Neural cell (in vitro differentiated cells): ENCODE results near the gene FOXK2. TPM values are rescaled to one million over a fixed set of nuclear protein-coding genes. Genes with fewer than 3 reads are reported as not detected.

Experiments used
- H2AFZ ChIP-seq: fragments of 200-600, 300-800 bp; sonication (generic), shearing (Covaris generic); 2 replicates; pipeline ENCODE4 v1.6.0; 2014; ENCODE audit warnings: low read depth, mild to moderate bottlenecking, antibody characterized with exemption, low read length, moderate library complexity
- H3F3A ChIP-seq: fragments of 200-600 bp; shearing (Covaris generic); 2 replicates; pipeline ENCODE4 v1.6.1; 2016; ENCODE audit warnings: mild to moderate bottlenecking, moderate library complexity, mixed read lengths, antibody characterized with exemption, low read length; ENCODE audit not compliant: insufficient read depth, poor library complexity, severe bottlenecking
- H3K27ac ChIP-seq: fragments of 200-600, 300-800 bp; sonication (generic), shearing (Covaris generic); 2 replicates; pipeline ENCODE4 v1.5.1; 2014; ENCODE audit warnings: mild to moderate bottlenecking, low read length, moderate library complexity
- H3K27me3 ChIP-seq: fragments of 300-800, 200-600 bp; sonication (generic), shearing (Covaris generic); 2 replicates; pipeline ENCODE4 v1.6.0; 2014; ENCODE audit warnings: mild to moderate bottlenecking, low read depth, low read length, moderate library complexity; ENCODE audit not compliant: insufficient read depth
- H3K36me3 ChIP-seq: fragments of 300-800, 200-600 bp; sonication (generic), shearing (Covaris generic); 2 replicates; pipeline ENCODE4 v1.5.1; 2014; ENCODE audit warnings: mild to moderate bottlenecking, antibody characterized with exemption, low read length, moderate library complexity; ENCODE audit not compliant: insufficient read depth
- H3K4me2 ChIP-seq: fragments of 300-800, 200-600 bp; sonication (generic), shearing (Covaris generic); 2 replicates; pipeline ENCODE4 v1.6.0; 2014; ENCODE audit warnings: mild to moderate bottlenecking, low read length
- H3K4me3 ChIP-seq: fragments of 300-800, 200-600 bp; sonication (generic), shearing (Covaris generic); 2 replicates; pipeline ENCODE4 v1.5.1; 2014; ENCODE audit warnings: mild to moderate bottlenecking, low read length, moderate library complexity
- H3K79me2 ChIP-seq: fragments of 200-600 bp; shearing (Covaris generic); replicated peaks from 2 replicates; pipeline ENCODE4 v1.6.0; 2014; ENCODE audit warnings: mild to moderate bottlenecking, low read length, moderate library complexity; ENCODE audit not compliant: insufficient read depth
- H3K9ac ChIP-seq: fragments of 300-800, 200-600 bp; sonication (generic), shearing (Covaris generic); 2 replicates; pipeline ENCODE4 v1.6.1; 2016; ENCODE audit warnings: mild to moderate bottlenecking, low read length, mixed read lengths
- H3K9me2 ChIP-seq: fragments of 200-600 bp; shearing (Covaris generic); 2 replicates; pipeline ENCODE4 v1.6.1; 2016; ENCODE audit warnings: mild to moderate bottlenecking, low read length, mixed read lengths; ENCODE audit not compliant: insufficient read depth
- H3K9me3 ChIP-seq: fragments of 200-600, 300-800 bp; sonication (generic), shearing (Covaris generic); 2 replicates; pipeline ENCODE4 v1.6.1; 2016; ENCODE audit warnings: mild to moderate bottlenecking, mixed run types, low read length, moderate library complexity, mixed read lengths
- H4K20me1 ChIP-seq: fragments of 200-600 bp; shearing (Covaris generic); 2 replicates; pipeline ENCODE4 v1.6.1; 2016; ENCODE audit warnings: mild to moderate bottlenecking, mixed run types; ENCODE audit not compliant: insufficient read depth
- EP300 ChIP-seq: fragments of 450-650 bp; conservative IDR thresholded peaks from 2 replicates; pipeline ENCODE4 v1.6.1; 2014; ENCODE audit warnings: antibody characterized with exemption, mild to moderate bottlenecking, moderate library complexity; ENCODE audit not compliant: poor library complexity, severe bottlenecking
- EZH2 ChIP-seq: fragments of 200-600, 300-800 bp; shearing (Covaris generic), sonication (generic); IDR thresholded peaks from 2 replicates; pipeline ENCODE4 v1.6.1; 2014; ENCODE audit warnings: antibody characterized with exemption, low read length, borderline replicate concordance, mild to moderate bottlenecking; ENCODE audit not compliant: insufficient read depth, poor library complexity, severe bottlenecking
- MXI1 ChIP-seq: fragments of 450-650 bp; conservative IDR thresholded peaks from 2 replicates; pipeline ENCODE4 v1.6.1; 2014; ENCODE audit warnings: antibody characterized with exemption, mild to moderate bottlenecking; ENCODE audit not compliant: poor library complexity, severe bottlenecking
- POLR2AphosphoS5 ChIP-seq: IDR thresholded peaks from 2 replicates; pipeline ENCODE4 v1.6.1; 2012
- RAD21 ChIP-seq: fragments of 450-650 bp; conservative IDR thresholded peaks from 2 replicates; pipeline ENCODE4 v1.6.1; 2014; ENCODE audit warnings: antibody characterized with exemption, mild to moderate bottlenecking, moderate library complexity
- SMC3 ChIP-seq: fragments of 450-650 bp; conservative IDR thresholded peaks from 2 replicates; pipeline ENCODE4 v1.6.1; 2014; ENCODE audit warnings: antibody characterized with exemption, mild to moderate bottlenecking, moderate library complexity; ENCODE audit not compliant: poor library complexity
- TAF1 ChIP-seq: IDR thresholded peaks from 2 replicates; pipeline ENCODE4 v1.6.1; 2012; ENCODE audit warnings: low read depth
- polyA plus RNA-seq: library from polyadenylated mRNA; depleted of rRNA; stranded (reverse); fragments of >200 nt; gene quantifications from 2 replicates; pipeline ENCODE4 v1.2.3, GENCODE V29; 2014
- TF ChIP-seq, protein P1 (sequence below): IDR thresholded peaks from 2 replicates; pipeline ENCODE4 v1.6.1; 2012; ENCODE audit warnings: borderline replicate concordance
- TF ChIP-seq, protein P2 (sequence below): fragments of 450-650 bp; IDR thresholded peaks from 2 replicates; pipeline ENCODE4 v1.5.1; 2014; ENCODE audit warnings: antibody characterized with exemption, mild to moderate bottlenecking, moderate library complexity; ENCODE audit not compliant: poor library complexity, severe bottlenecking

The FOXK2 gene
- polyA plus RNA-seq, 1 donor from 2014 or later: 24.4 TPM

DNA sequence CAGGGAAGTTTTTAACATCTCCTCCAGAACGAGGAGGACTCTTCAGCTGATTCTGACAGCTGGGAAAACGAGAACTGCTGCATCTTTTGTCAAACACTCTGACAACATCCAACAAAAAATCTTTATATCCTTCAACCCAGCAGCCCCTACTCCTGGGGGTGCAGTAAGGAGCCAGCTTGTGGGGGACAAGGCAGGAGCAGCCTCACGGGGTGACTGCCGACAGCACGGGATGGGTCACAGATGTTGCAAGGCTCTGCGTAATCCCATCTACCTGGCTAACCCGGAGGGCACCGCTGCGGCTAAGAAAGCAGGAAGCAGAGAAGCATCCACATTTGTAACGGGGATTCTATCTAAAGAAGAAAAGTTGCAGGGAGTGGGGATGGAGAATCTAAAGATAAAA, 100.1 kb downstream of the FOXK2 start:
- no peak overlapping the region for H3K4me3 ChIP-seq
- H3K27ac ChIP-seq: no peak overlapping the region
- no peaks in the 10 kb centered on the region for H3K27me3 ChIP-seq
- H2AFZ ChIP-seq: no peak overlapping the region
- no peaks in the 10 kb centered on the region for H3K79me2 ChIP-seq
- H3K9me2 ChIP-seq: no peaks in the 10 kb centered on the region
- no peaks in the 10 kb centered on the region for H3K36me3 ChIP-seq
- no peak for TF ChIP-seq EZH2
- TF ChIP-seq, protein P1, sequence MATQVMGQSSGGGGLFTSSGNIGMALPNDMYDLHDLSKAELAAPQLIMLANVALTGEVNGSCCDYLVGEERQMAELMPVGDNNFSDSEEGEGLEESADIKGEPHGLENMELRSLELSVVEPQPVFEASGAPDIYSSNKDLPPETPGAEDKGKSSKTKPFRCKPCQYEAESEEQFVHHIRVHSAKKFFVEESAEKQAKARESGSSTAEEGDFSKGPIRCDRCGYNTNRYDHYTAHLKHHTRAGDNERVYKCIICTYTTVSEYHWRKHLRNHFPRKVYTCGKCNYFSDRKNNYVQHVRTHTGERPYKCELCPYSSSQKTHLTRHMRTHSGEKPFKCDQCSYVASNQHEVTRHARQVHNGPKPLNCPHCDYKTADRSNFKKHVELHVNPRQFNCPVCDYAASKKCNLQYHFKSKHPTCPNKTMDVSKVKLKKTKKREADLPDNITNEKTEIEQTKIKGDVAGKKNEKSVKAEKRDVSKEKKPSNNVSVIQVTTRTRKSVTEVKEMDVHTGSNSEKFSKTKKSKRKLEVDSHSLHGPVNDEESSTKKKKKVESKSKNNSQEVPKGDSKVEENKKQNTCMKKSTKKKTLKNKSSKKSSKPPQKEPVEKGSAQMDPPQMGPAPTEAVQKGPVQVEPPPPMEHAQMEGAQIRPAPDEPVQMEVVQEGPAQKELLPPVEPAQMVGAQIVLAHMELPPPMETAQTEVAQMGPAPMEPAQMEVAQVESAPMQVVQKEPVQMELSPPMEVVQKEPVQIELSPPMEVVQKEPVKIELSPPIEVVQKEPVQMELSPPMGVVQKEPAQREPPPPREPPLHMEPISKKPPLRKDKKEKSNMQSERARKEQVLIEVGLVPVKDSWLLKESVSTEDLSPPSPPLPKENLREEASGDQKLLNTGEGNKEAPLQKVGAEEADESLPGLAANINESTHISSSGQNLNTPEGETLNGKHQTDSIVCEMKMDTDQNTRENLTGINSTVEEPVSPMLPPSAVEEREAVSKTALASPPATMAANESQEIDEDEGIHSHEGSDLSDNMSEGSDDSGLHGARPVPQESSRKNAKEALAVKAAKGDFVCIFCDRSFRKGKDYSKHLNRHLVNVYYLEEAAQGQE: no peak
- no peak for TF ChIP-seq POLR2AphosphoS5
- no peak for TF ChIP-seq MXI1
- TF ChIP-seq EP300: no peak
- TF ChIP-seq, protein P2, sequence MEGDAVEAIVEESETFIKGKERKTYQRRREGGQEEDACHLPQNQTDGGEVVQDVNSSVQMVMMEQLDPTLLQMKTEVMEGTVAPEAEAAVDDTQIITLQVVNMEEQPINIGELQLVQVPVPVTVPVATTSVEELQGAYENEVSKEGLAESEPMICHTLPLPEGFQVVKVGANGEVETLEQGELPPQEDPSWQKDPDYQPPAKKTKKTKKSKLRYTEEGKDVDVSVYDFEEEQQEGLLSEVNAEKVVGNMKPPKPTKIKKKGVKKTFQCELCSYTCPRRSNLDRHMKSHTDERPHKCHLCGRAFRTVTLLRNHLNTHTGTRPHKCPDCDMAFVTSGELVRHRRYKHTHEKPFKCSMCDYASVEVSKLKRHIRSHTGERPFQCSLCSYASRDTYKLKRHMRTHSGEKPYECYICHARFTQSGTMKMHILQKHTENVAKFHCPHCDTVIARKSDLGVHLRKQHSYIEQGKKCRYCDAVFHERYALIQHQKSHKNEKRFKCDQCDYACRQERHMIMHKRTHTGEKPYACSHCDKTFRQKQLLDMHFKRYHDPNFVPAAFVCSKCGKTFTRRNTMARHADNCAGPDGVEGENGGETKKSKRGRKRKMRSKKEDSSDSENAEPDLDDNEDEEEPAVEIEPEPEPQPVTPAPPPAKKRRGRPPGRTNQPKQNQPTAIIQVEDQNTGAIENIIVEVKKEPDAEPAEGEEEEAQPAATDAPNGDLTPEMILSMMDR: no peak
- TF ChIP-seq RAD21: no peak
- TF ChIP-seq SMC3: no peak
- TF ChIP-seq TAF1: no peak
- no peaks in the 10 kb centered on the region for H3F3A ChIP-seq
- no peak overlapping the region for H3K4me2 ChIP-seq
- no peaks in the 10 kb centered on the region for H4K20me1 ChIP-seq
- H3K9ac ChIP-seq: no peak overlapping the region
- no peaks in the 10 kb centered on the region for H3K9me3 ChIP-seq

DNA sequence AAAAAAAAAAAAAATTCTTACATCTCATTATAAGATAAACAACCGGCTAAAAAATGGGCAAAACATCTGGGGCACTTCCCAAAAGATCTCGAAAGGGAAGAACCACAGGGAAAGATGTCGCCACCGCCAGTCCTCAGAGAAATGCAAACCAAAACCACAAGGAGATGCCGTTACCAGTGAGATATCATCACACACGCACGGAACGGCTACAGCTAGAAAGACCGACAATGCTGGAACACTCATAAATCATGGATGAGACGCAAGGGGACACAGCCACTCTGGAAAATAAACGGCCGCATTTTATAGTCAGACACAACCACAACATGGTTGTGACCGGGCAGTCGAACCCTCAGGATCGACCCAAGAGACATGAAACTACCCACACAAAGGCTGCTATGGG, 104.2 kb downstream of the FOXK2 start:
- H3K9me2 ChIP-seq: no peaks in the 10 kb centered on the region
- H2AFZ ChIP-seq: no peak overlapping the region
- H3K4me2 ChIP-seq: no peak overlapping the region
- no peaks in the 10 kb centered on the region for H3K27me3 ChIP-seq
- no peaks in the 10 kb centered on the region for H3K36me3 ChIP-seq
- H3K4me3 ChIP-seq: no peak overlapping the region
- H4K20me1 ChIP-seq: no peaks in the 10 kb centered on the region
- no peaks in the 10 kb centered on the region for H3K9me3 ChIP-seq
- no peak overlapping the region for H3K27ac ChIP-seq
- no peak overlapping the region for H3K9ac ChIP-seq
- TF ChIP-seq, protein P1: no peak
- no peak for TF ChIP-seq SMC3
- no peak for TF ChIP-seq RAD21
- TF ChIP-seq POLR2AphosphoS5: no peak
- TF ChIP-seq TAF1: no peak
- no peak for TF ChIP-seq MXI1
- TF ChIP-seq, protein P2: no peak
- no peak for TF ChIP-seq EZH2
- TF ChIP-seq EP300: no peak
- no peaks in the 10 kb centered on the region for H3F3A ChIP-seq
- H3K79me2 ChIP-seq: no peaks in the 10 kb centered on the region
